ENCODE results near the gene PLSCR5. TPM values are rescaled to one million over a fixed set of nuclear protein-coding genes. Genes with fewer than 3 reads are reported as not detected.

Gene PLSCR5
- total RNA-seq, 1 experiment from 2014 or later = not detected

DNA sequence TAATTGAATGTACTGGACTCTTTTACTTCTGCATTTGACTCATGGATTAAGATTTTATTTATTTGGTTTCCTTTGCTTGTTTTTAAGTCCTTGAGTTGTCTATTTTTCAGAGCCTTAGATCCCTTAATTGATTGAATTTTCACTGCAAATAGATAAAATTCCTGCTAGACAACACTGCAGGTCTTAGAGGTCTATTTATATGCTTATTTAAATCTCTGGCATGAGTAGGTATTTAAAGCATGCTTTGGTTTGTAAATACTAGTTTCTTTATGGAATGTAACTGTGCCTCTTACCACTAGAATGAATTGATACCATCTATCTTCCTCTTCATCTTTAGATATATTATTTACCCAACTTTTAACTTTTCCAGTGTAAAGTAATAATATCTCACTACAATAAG lies 20.0 kb downstream of the PLSCR5 start:
- no peak for DNase-seq (ENCODE audit: low read depth)

DNA sequence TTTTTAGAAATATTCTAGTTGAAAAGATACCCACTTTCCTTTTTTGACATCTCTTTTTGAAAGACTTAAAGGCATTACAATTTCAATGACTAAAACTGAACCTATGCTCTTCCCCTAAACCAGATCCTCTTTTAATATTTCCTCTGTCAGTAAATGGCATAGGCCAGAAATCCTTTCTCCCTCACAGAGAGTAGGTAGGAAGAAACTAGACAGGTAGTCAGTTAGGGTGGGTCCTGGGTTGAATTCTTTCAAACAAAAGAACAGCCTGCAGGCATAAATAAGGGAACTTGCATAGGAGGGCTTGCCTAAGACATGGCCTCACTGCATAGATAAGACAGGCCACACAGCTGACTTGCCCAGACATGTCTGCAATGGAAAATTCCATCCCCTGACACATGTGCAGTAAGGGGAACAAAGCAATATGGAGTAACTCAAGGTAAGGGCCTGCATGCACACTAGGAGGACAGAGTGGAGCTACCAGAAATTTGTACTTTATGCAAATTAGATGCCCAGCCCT lies 23.1 kb downstream of the PLSCR5 start:
- DNase-seq (ENCODE audit: low read depth) = no peak

- no peak for DNase-seq (ENCODE audit: low read depth)
These were observed 24.0 kb downstream of the PLSCR5 start for GRCh38 chr3:146581080-146581601.

- peak; percentile 40 for DNase-seq (ENCODE audit: low read depth)
These were observed 27.5 kb downstream of the PLSCR5 start for GRCh38 chr3:146577662-146578061.

DNA sequence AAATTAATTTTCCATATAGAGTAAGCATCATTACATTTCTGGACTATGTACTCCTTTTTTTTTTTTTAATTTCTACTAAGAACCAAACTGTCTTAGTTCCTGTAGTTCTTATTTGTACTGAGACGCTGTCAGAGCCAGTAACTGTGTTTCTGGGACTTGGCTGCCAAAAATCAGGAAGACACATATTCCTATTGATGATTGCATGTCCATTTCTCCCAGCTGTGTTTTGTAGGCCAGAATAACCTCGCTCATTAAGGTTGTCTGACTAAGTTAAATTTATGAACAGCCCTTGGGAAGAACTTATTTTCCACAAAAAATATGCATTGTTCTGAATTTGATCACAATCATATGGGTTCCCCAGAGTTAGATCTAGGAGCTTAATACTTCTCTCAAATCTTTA lies 29.5 kb downstream of the PLSCR5 start:
- DNase-seq (ENCODE audit: low read depth) = no peak

DNA sequence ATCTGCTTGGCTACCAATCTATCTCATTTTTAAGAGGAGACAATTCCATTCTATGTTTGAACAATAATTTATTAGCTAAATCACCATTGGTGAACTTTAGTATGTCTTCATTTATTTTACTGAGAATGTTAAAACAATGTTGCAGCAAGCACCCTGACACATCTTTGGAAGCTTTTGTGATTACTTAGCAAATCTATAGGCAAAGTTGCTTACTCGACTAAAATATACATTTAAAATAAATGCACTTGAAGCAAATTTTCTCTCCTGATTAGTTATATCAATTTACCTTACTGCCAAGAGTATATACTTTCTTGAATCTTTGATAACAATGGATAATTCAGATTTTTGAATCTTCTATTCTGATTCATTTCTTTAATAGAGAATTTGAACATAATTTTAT lies 31.0 kb downstream of the PLSCR5 start:
- DNase-seq (ENCODE audit: low read depth) = no peak

DNA sequence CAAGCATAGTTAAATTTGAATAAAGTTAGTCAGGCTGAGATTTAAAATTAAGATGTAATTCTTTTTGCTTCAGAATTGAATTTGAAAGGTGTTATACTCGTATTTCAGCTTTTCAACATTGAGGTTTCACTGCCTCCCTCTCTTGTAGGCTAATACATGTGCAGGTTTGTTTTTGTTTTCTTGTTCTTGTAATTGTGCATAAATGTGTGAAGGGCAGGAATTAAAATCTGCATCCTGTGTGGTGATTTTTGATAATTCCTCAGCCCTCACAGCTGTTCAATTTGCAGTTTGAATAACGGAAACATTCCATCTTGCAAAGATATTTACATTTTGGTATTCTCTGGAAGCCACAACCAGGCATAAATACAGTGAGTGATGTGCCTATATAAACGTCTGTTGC lies 35.8 kb downstream of the PLSCR5 start:
- DNase-seq (ENCODE audit: low read depth) = no peak

DNA sequence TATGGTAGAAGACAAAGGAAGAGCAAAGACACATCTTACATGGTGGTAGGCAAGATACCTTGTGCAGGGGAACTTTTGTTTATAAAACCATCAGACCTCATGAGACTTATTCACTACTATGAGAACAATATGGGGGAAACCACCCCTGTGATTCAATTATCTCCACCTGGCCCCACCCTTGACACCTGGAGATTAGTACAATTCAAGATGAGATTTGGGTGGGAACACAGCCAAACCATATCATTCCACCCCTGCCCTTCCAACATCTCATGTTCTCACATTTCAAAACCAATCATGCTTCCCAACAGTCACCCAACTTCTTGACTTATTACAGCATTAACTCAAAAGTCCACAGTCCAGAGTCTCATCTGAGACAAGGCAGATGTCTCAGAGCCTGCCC lies 39.0 kb downstream of the PLSCR5 start:
- DNase-seq (ENCODE audit: low read depth) = no peak

- DNase-seq (ENCODE audit: low read depth) = no peak
These were observed 43.3 kb downstream of the PLSCR5 start for GRCh38 chr3:146561879-146562278.

DNA sequence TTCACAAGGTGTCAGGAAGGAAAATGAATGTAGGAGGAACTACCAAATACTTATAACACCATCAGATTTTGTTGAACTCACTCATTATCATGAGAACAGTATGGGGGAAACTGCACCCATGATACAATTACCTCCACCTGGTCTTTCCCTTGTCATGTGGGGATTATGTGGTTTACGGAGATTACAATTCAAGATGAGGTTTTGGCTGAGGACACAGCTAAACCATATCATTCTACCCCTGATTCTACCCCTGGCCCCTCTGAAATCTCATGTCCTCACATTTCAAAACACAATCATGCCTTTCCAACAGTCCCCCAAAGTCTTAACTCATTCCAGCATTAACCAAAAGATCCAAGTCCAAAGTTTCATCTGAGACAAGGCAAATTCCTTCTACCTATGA lies 43.7 kb downstream of the PLSCR5 start:
- DNase-seq (ENCODE audit: low read depth) = no peak

DNA sequence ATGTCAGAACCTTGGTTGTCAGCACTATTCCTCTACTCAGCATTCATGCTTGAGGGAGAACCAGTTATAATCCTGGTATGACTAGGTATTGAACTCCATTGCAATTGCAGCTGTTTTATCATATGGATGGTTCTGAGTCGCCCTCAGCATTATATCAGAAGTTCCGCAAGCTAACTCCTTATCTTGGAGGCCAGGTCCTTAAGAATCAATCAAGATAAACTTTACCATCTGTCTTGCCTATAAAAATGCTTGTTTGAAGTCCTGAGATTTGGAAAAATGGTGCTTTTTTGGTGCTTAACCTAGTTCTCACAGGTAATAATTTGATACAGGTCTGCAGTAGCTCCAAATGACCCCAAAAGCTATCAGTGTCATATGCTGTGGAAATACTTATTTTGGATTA lies 44.5 kb downstream of the PLSCR5 start:
- DNase-seq (ENCODE audit: low read depth) = no peak

- DNase-seq (ENCODE audit: low read depth) = no peak
These were observed 45.8 kb downstream of the PLSCR5 start for GRCh38 chr3:146559388-146559787.

GRCh38 chr3:146558781-146559180 lies 46.4 kb downstream of the PLSCR5 start:
- DNase-seq (ENCODE audit: low read depth) = no peak

- DNase-seq (ENCODE audit: low read depth) = no peak
These were observed 47.4 kb downstream of the PLSCR5 start for GRCh38 chr3:146557745-146558144.

- no peak for DNase-seq (ENCODE audit: low read depth)
These were observed 49.8 kb downstream of the PLSCR5 start for GRCh38 chr3:146555311-146555710.

- DNase-seq (ENCODE audit: low read depth) = no peak
These were observed 50.9 kb downstream of the PLSCR5 start for GRCh38 chr3:146554151-146554760.

- DNase-seq (ENCODE audit: low read depth) = peak; percentile 77
These were observed 54.2 kb downstream of the PLSCR5 start for GRCh38 chr3:146550743-146551510.

GRCh38 chr3:146550070-146550615 lies 55.0 kb downstream of the PLSCR5 start:
- no peak for DNase-seq (ENCODE audit: low read depth)

DNA sequence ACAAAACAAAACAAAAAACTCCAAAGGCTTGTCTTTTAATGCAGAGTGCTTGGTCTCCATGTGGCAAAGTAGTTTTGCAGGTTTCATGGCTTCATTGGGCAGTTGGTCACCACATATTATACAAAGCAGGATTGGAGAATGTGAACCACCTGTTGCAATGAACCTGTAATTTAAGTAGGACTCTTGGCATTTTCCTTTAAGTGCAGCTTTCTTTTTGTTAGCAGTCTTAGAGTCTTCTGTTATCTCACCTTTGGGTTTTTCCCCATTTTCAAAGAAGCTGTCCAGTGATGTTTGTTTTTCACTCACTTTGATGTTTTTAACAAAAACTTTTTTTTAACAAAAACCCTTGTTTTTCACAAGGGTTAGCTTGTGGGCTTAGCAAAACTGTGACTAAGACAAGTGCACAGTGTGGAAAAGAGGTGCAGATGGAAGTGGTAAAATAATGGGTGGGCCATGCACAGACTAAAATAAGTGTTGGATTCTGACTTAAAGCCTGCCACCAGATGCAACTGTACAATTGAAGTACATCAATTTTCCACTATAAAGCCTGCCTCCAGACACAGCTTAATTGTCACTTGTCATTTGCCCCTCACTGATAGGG lies 57.8 kb downstream of the PLSCR5 start:
- no peak for DNase-seq (ENCODE audit: low read depth)

DNA sequence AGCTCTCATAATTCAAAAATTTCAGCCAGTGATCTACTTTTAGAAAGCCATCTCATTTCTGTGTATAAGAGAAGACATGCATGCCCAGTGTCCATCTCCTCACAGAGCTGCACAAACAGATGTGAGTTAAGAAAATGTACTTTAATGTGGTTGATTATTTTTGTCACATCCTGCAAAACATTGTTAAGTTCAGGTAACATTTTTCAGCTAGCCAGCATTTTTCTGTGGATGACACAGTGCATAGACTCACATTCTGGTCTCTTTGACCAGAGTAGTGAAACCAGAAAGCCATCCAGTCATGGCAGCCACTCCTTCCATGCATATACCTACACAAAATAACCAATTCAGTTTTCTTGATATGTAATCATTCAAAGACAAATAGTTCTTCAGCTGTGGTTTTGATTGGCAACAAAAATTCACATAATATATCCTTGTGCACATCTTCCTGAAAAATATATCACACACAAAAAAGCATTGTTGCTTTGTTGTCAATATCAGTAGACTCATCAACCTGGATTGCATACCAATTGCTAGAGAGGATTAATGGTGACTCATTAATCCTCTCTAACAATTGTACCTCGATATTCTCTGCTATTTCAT lies 58.7 kb downstream of the PLSCR5 start:
- no peak for DNase-seq (ENCODE audit: low read depth)

DNA sequence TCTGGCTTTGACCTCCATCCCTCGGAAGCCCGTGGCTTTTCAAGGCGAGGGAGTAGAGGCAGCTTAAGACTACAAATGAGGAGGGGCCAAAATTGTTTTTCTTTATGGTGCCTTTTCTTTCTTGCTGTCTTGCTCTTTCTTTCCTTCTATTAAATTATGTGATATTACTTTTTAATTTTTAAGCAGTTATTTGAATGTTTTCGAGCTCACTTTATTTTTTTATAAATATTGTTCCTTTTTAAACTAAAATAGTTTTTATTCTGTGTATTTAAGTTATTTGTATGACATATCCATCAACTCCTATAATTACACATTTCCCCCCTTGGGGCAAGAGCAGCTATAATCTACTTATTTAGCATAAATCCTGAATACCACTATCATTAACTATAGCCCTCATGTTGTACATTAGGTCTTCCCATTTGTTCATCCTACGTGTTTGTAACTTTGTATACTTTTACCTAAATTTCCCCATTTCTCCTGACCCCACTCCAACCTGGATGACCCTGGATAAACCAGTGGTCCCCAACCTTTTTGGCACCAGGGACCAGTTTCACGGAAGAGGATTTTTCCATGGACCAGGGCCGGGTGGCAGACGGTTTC lies 60.1 kb downstream of the PLSCR5 start:
- no peak for DNase-seq (ENCODE audit: low read depth)
